DND-41 (cell line): ENCODE results near the gene PCDHGC4.

Experiments
- EZH2 ChIP-seq: IDR thresholded peaks from 3 replicates; pipeline ENCODE4 v1.6.1; 2012; ENCODE audit warnings: borderline replicate concordance, low read depth, mild to moderate bottlenecking, moderate library complexity, low read length, inconsistent platforms; ENCODE audit not compliant: severe bottlenecking
- TF ChIP-seq, protein P1 (sequence below): IDR thresholded peaks from 2 replicates; pipeline ENCODE4 v1.5.1; 2012; ENCODE audit warnings: borderline replicate concordance, low read length, moderate library complexity, mild to moderate bottlenecking; ENCODE audit not compliant: poor library complexity, severe bottlenecking; ENCODE audit errors: extremely low read depth

DNA sequence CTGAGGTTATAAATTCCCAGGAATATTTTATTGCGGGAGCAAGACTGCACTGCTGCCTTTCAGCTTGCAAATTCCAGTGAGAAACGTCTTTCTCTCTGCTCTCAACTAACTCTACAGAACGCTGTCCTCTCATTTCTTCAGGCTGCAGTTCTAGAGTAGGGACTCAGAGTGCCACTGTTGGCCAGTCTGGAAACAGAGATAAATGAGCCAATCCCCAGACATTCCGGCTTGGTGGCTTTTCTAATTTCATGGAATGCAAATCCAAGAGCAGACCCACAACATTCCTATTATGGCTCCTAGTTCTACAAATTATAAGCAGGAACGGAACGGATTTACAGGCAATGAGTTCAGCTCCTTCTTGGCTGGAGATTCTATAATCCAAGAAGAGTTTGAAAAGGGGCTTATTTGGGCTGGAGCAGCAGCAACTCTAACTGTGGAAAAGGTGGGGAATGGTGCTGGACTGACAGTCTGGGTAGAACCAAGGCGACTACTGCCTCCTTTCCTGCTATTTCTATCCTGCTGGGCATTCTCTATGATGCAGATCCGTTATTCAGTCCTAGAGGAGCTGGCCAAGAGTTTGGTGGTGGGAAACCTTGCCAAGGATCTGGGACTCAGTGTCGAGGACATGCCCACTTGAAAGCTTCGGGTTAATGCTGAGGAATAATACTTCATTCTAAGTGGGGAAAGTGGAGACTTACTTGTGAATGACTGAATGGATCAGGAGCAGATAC lies 45.3 kb upstream of the PCDHGC4 start:
- TF ChIP-seq, protein P1, sequence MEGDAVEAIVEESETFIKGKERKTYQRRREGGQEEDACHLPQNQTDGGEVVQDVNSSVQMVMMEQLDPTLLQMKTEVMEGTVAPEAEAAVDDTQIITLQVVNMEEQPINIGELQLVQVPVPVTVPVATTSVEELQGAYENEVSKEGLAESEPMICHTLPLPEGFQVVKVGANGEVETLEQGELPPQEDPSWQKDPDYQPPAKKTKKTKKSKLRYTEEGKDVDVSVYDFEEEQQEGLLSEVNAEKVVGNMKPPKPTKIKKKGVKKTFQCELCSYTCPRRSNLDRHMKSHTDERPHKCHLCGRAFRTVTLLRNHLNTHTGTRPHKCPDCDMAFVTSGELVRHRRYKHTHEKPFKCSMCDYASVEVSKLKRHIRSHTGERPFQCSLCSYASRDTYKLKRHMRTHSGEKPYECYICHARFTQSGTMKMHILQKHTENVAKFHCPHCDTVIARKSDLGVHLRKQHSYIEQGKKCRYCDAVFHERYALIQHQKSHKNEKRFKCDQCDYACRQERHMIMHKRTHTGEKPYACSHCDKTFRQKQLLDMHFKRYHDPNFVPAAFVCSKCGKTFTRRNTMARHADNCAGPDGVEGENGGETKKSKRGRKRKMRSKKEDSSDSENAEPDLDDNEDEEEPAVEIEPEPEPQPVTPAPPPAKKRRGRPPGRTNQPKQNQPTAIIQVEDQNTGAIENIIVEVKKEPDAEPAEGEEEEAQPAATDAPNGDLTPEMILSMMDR = no peak
- TF ChIP-seq EZH2 = no peak
